GM12891 (cell line): ENCODE measurements around the gene ITGA1.

Source experiments
- POLR2A ChIP-seq: IDR thresholded peaks from 2 replicates; pipeline ENCODE4 v1.6.1; 2011; ENCODE audit warnings: low read depth, low read length, control low read depth
- POLR2AphosphoS5 ChIP-seq: IDR thresholded peaks from 2 replicates; pipeline ENCODE4 v1.6.1; 2011; ENCODE audit warnings: low read depth, low read length, control low read depth
- SPI1 ChIP-seq: IDR thresholded peaks from 2 replicates; pipeline ENCODE4 v1.6.1; 2011; ENCODE audit warnings: low read depth, low read length, control low read depth
- TAF1 ChIP-seq: IDR thresholded peaks from 2 replicates; pipeline ENCODE4 v1.6.1; 2011; ENCODE audit warnings: low read depth, low read length, control low read depth

DNA sequence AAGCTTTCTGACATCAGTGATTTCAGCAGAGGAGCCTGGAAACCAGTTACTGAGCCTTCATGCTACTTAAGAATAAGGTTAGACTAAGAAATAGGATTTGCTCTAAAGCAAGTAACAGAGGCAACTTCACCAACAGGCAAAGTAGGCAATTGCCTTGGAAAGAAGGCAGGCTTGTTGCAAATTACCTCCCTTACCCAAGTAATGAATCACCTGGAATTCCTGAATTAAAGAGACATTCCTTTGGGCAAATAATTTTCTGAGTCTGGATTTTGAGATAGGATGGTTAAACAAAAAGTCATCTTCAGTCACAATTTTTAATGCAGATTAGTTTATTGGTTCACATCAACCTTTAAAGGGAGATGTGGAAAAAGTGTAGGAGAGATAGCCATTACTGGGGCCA is 92.8 kb downstream of the ITGA1 start:
- TF ChIP-seq TAF1 (no peak), POLR2A (no peak), POLR2AphosphoS5 (no peak), SPI1 (no peak)
